Mucosa of descending colon (tissue), 3 donors: ENCODE results near the gene PARP11. TPM values are rescaled to one million over a fixed set of nuclear protein-coding genes. Genes with fewer than 3 reads are reported as not detected.

Experiments
- ATAC-seq: fragments of 200-7000 bp; cut with Tn5 transposase; one replicate; pipeline ENCODE4 v1.9.1; 2020; ENCODE audit warnings: mild to moderate bottlenecking, moderate library complexity
- DNase-seq, 3 donors: peaks; one replicate each; pipeline ENCODE4 v3.0.0-alpha.2; 2020
- H3K36me3 ChIP-seq: fragments of 200-600 bp; one replicate; pipeline ENCODE4 v1.8.0; 2021; ENCODE audit warnings: low read depth, mild to moderate bottlenecking
- H3K4me1 ChIP-seq: fragments of 200-600 bp; one replicate; pipeline ENCODE4 v1.8.0; 2021; ENCODE audit warnings: low read depth, mild to moderate bottlenecking
- H3K4me3 ChIP-seq: fragments of 200-600 bp; one replicate; pipeline ENCODE4 v1.8.0; 2021; ENCODE audit warnings: mild to moderate bottlenecking
- H3K9me3 ChIP-seq: fragments of 200-600 bp; one replicate; pipeline ENCODE4 v1.8.0; 2021; ENCODE audit warnings: mild to moderate bottlenecking
- CTCF ChIP-seq: fragments of 200-600 bp; IDR thresholded peaks from one replicate; pipeline ENCODE4 v1.8.0; 2022; ENCODE audit warnings: antibody characterized with exemption, mild to moderate bottlenecking
- intact Hi-C, 2 donors: fragments of 100-400 bp; cut with DNase I in 1 of 2; cut with micrococcal nuclease in 1 of 2; formaldehyde crosslinking; loops; one replicate each; pipeline versions ENCODE4 v1.11.0 to v1.11.1; 2022; cut with DNase I, micrococcal nuclease
- total RNA-seq, 3 donors: library from RNA; stranded (reverse); fragmentation: NEBNext Ultra II Directional in 2 of 3; extraction: Animal tissue kit (Norgen Biotek cat#: 25700) in 2 of 3; gene quantifications; one replicate each; pipeline versions ENCODE4 v1.2.1 to v1.2.4, GENCODE V29; 2021 to 2023
- donor health status: DM: no; HTN: no; CAD: no; lungs with moderate emphysema.
- donor health status: DM: no; HTN: no; CAD: no.
- donor health status: DM: no; HTN: yes; CAD: no.

The PARP11 gene
- total RNA-seq, 3 donors from 2014 or later, result 8.5 to 12.4 (median 9.5) TPM

- TF ChIP-seq CTCF, result no peak
- Histone ChIP-seq H3K36me3 (no peaks in the 10 kb centered on the region), H3K9me3 (no peaks in the 10 kb centered on the region), H3K4me3 (no peak overlapping the region), H3K4me1 (no peaks in the 10 kb centered on the region)
- intact Hi-C loops, result no loop called here
- DNase-seq, result no peak
- no peak for ATAC-seq
Observed at GRCh38 chr12:3815094-3815766, 58.0 kb downstream of the PARP11 start.

GRCh38 chr12:3810540-3810939, 62.7 kb downstream of the PARP11 start:
- TF ChIP-seq CTCF, result no peak
- Histone ChIP-seq H3K4me1 (no peaks in the 10 kb centered on the region), H3K4me3 (no peak overlapping the region), H3K9me3 (no peaks in the 10 kb centered on the region), H3K36me3 (no peaks in the 10 kb centered on the region)
- intact Hi-C loops, result no loop called here
- ATAC-seq (no peak), DNase-seq (no peak)

GRCh38 chr12:3810016-3810370, 63.2 kb downstream of the PARP11 start:
- Histone ChIP-seq H3K36me3 (no peaks in the 10 kb centered on the region), H3K4me3 (no peak overlapping the region), H3K4me1 (no peaks in the 10 kb centered on the region), H3K9me3 (no peaks in the 10 kb centered on the region)
- no peak for DNase-seq
- no peak for TF ChIP-seq CTCF
- no peak for ATAC-seq
- intact Hi-C loops, result no loop called here

GRCh38 chr12:3809357-3810015, 63.7 kb downstream of the PARP11 start:
- DNase-seq (no peak), ATAC-seq (no peak)
- intact Hi-C loops, result loop anchor here (10.0 kb wide), 2 partner anchors 505 to 515 kb away; no protein-coding TSS in a partner anchor
- no peaks in the 10 kb centered on the region for H3K9me3 ChIP-seq
- H3K4me1 ChIP-seq, result no peaks in the 10 kb centered on the region
- no peak overlapping the region for H3K4me3 ChIP-seq
- no peaks in the 10 kb centered on the region for H3K36me3 ChIP-seq
- no peak for TF ChIP-seq CTCF

GRCh38 chr12:3805077-3805476, 68.1 kb downstream of the PARP11 start:
- DNase-seq, result no peak
- intact Hi-C loops, result loop anchor here (10.0 kb wide), 2 partner anchors 500 to 510 kb away; no protein-coding TSS in a partner anchor
- Histone ChIP-seq H3K4me1 (no peaks in the 10 kb centered on the region), H3K4me3 (no peak overlapping the region), H3K9me3 (no peaks in the 10 kb centered on the region), H3K36me3 (no peaks in the 10 kb centered on the region)
- ATAC-seq, result no peak
- no peak for TF ChIP-seq CTCF
